ENCODE results near the gene HSP90AB1.

- TF ChIP-seq CTCF (conservative IDR thresholded peaks at IDR 0.05; ENCODE audit: low read depth, low read length), result no peak
- no peak for TF ChIP-seq EZH2 (IDR thresholded peaks at IDR 0.05; ENCODE audit: low read length, unreplicated experiment)
- no peak for TF ChIP-seq EZH2phosphoT487 (IDR thresholded peaks at IDR 0.05; ENCODE audit: borderline replicate concordance, low read length)
Measured at GRCh38 chr6:44249082-44249748, 2.3 kb downstream of the HSP90AB1 start.

Measured in PC-3 (cell line).